Measurements from ENCODE around the gene EPHA5. TPM values are rescaled to one million over a fixed set of nuclear protein-coding genes. Genes with fewer than 3 reads are reported as not detected.

The EPHA5 gene
- polyA plus RNA-seq, 3 donors: 0.24 to 0.79 (median 0.40) TPM

- no peak for DNase-seq (ENCODE audit: extremely low read depth in 1 of 11, low read depth in 9 of 11, low spot score in 4 of 11)
Measured at GRCh38 chr4:65535113-65535512, 135.2 kb downstream of the EPHA5 start.

DNA sequence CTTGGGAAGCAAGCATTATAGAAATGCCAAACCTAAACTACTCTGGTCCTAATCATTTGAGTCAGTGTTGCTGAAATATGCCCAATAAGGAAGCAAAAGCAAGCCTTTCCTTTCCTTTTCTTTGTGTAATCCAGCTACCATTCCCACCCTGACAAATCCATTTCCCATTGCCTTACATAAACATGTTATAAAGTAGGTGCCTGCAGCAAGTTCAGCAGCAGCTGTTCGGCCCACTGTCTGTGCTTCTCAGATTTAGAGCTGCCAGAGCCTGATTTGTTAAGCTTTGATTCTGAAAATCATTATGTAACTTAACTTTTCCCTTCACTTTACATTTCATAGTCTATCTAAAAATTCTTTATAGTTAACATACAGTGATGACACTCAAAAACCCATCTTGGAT lies 148.6 kb downstream of the EPHA5 start:
- DNase-seq (ENCODE audit: extremely low read depth in 1 of 11, low read depth in 9 of 11, low spot score in 4 of 11): no peak

DNA sequence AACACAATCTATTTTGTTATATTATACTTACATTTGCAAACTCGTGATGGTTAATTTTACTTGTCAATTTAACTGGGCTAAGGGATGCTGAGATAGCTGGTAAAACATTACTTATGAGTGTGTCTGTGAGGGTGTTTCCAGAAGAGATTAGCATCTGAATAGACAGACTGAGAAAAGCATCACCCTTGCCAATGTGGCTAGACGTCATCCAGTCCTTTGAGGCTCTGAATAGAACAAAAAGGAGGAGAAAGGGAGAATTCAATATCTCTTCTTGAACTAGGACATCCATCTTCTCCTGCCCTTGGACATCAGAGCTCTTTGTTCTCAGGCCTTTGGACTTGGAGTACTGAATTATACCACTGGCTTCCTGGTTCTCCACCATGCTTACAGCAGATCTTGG lies 154.6 kb downstream of the EPHA5 start:
- no peak for DNase-seq (ENCODE audit: extremely low read depth in 1 of 11, low read depth in 9 of 11, low spot score in 4 of 11)

DNA sequence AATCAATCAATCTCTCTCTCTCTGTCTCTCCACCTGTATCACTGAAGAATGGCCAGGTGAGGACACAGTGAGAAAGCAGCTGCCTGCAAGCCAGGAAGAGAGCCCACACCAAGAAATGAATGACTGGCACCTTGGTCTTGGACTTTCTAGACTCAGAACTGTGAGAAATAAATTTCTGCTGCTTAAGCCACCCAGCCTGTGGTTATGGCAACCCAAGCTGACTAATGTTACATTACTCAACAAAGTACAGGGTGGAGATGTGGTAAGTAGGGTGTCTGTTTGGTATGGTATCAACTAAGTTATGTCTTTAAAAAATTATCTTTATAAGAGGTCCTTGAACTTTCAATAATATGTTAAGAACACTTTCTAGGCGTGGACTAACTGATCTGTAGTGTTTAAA lies 159.3 kb downstream of the EPHA5 start:
- DNase-seq (ENCODE audit: extremely low read depth in 1 of 11, low read depth in 9 of 11, low spot score in 4 of 11): no peak

GRCh38 chr4:65508168-65508567 lies 162.1 kb downstream of the EPHA5 start:
- no peak for DNase-seq (ENCODE audit: extremely low read depth in 1 of 11, low read depth in 9 of 11, low spot score in 4 of 11)

DNA sequence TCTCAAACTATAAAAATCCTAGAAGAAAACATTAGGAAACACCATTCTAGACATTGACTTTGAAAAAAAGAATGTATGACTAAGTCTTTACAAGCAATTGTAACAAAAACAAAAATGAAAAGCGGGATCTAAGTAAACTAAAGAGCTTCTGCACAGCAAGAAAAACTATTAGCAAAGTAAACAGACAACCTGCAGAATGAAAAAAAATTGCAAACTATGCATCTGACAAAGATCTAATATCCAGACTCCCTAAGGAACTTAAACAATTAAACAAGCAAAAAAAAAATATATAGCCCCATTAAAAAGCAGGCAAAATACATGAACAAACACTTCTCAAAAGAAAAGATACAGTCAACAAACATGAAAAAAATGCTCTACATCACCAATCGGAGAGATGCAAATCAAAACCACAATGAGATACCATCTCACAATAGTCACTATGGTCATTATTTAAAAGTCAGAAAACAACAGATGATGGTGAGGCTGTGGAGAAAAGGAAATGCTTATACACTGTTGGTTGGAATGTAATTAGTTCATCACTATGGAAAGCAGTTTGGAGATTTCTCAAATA lies 168.1 kb downstream of the EPHA5 start:
- no peak for DNase-seq (ENCODE audit: extremely low read depth in 1 of 11, low read depth in 9 of 11, low spot score in 4 of 11)

GRCh38 chr4:65498606-65499005 lies 171.7 kb downstream of the EPHA5 start:
- no peak for DNase-seq (ENCODE audit: extremely low read depth in 1 of 11, low read depth in 9 of 11, low spot score in 4 of 11)

GRCh38 chr4:65495439-65495838 lies 174.8 kb downstream of the EPHA5 start:
- DNase-seq (ENCODE audit: extremely low read depth in 1 of 11, low read depth in 9 of 11, low spot score in 4 of 11): no peak

GRCh38 chr4:65482410-65482809 lies 187.9 kb downstream of the EPHA5 start:
- no peak for DNase-seq (ENCODE audit: extremely low read depth in 1 of 11, low read depth in 9 of 11, low spot score in 4 of 11)

DNA sequence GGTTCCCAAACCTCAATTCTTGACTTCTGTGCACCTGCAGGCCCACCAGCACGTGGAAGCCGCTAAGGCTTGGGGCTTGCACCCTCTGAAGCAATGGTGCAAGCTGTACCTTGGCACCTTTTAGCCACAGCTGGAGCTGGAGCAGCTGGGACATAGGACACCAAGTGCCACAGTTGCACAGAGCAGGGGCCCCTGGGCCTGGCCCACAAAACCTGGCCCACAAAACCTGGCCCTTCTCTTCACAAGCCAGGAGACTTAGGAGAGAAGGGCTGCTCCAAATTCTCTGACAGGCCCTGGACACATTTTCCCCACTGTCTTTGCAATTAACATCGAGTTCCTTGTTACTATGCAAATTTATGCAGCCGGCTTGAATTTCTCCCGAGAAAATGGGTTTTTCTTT lies 197.8 kb downstream of the EPHA5 start:
- DNase-seq (ENCODE audit: extremely low read depth in 1 of 11, low read depth in 9 of 11, low spot score in 4 of 11): no peak

- no peak for DNase-seq (ENCODE audit: extremely low read depth in 1 of 11, low read depth in 9 of 11, low spot score in 4 of 11)
Measured at GRCh38 chr4:65467068-65467680, 203.1 kb downstream of the EPHA5 start.

DNA sequence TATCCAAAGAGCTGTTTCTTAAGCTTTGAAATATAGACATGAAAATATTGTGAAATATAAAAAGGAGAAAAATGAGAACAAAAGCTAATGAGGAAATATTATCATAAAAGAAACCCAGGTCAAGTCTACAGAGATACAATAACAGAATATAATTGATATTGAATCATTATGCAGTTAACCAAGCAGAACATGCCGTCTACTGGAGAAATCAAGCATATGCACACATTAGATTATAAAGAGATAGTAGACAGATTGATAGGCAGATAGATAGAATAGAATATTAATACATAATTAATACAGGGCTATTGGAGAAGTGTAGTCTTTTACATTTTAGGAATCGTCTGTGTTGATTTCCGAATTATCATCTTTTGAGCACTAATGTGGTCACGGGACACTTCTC lies 208.5 kb downstream of the EPHA5 start:
- DNase-seq (ENCODE audit: extremely low read depth in 1 of 11, low read depth in 9 of 11, low spot score in 4 of 11): no peak

GRCh38 chr4:65457011-65457410 lies 213.3 kb downstream of the EPHA5 start:
- no peak for DNase-seq (ENCODE audit: extremely low read depth in 1 of 11, low read depth in 9 of 11, low spot score in 4 of 11)

GRCh38 chr4:65456579-65456978 lies 213.7 kb downstream of the EPHA5 start:
- no peak for DNase-seq (ENCODE audit: extremely low read depth in 1 of 11, low read depth in 9 of 11, low spot score in 4 of 11)

GRCh38 chr4:65453398-65453797 lies 216.9 kb downstream of the EPHA5 start:
- DNase-seq (ENCODE audit: extremely low read depth in 1 of 11, low read depth in 9 of 11, low spot score in 4 of 11): no peak

- DNase-seq (ENCODE audit: extremely low read depth in 1 of 11, low read depth in 9 of 11, low spot score in 4 of 11): no peak
Measured at GRCh38 chr4:65450899-65451298, 219.4 kb downstream of the EPHA5 start.

GRCh38 chr4:65437102-65437501 lies 233.2 kb downstream of the EPHA5 start:
- DNase-seq (ENCODE audit: extremely low read depth in 1 of 11, low read depth in 9 of 11, low spot score in 4 of 11): no peak

GRCh38 chr4:65422109-65422508 lies 248.2 kb downstream of the EPHA5 start:
- no peak for DNase-seq (ENCODE audit: extremely low read depth in 1 of 11, low read depth in 9 of 11, low spot score in 4 of 11)

GRCh38 chr4:65420036-65420435 lies 250.3 kb downstream of the EPHA5 start:
- DNase-seq (ENCODE audit: extremely low read depth in 1 of 11, low read depth in 9 of 11, low spot score in 4 of 11): no peak

GRCh38 chr4:65416891-65417290 lies 253.4 kb downstream of the EPHA5 start:
- peak in 1 of 11 donors; percentile 12 for DNase-seq (ENCODE audit: extremely low read depth in 1 of 11, low read depth in 9 of 11, low spot score in 4 of 11)

- no peak for DNase-seq (ENCODE audit: extremely low read depth in 1 of 11, low read depth in 9 of 11, low spot score in 4 of 11)
Measured at GRCh38 chr4:65407483-65407882, 262.8 kb downstream of the EPHA5 start.

All from renal cortex interstitium (tissue), 11 donors.